ENCODE data around the gene HVCN1. TPM values are rescaled to one million over a fixed set of nuclear protein-coding genes. Genes with fewer than 3 reads are reported as not detected.

Gene HVCN1
- total RNA-seq, 4 donors from 2014 or later, result 9.6 to 16.5 (median 13.7) TPM

DNA sequence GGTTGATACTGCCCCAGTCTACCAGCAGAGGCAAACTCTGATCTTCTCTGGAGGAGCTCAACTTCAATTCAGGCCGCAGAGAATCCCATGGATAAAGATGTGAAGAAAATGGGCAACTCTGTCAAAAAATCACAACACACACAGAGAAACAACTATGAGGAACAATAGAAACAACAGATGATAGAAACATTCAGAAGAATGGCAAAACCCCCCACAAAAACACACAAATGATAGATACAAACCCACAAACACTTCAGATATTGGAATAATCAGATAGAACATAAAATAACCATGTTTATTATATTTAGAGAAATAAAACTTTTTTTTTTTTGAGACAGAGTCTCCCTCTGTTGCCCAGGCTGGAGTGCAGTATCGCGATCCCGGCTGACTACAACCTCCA lies 20.0 kb upstream of the HVCN1 start:
- TF ChIP-seq, protein P1, sequence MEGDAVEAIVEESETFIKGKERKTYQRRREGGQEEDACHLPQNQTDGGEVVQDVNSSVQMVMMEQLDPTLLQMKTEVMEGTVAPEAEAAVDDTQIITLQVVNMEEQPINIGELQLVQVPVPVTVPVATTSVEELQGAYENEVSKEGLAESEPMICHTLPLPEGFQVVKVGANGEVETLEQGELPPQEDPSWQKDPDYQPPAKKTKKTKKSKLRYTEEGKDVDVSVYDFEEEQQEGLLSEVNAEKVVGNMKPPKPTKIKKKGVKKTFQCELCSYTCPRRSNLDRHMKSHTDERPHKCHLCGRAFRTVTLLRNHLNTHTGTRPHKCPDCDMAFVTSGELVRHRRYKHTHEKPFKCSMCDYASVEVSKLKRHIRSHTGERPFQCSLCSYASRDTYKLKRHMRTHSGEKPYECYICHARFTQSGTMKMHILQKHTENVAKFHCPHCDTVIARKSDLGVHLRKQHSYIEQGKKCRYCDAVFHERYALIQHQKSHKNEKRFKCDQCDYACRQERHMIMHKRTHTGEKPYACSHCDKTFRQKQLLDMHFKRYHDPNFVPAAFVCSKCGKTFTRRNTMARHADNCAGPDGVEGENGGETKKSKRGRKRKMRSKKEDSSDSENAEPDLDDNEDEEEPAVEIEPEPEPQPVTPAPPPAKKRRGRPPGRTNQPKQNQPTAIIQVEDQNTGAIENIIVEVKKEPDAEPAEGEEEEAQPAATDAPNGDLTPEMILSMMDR (IDR thresholded peaks at IDR 0.05; ENCODE audit: low read depth), result no peak

GRCh38 chr12:110705309-110705708 lies 16.4 kb upstream of the HVCN1 start:
- TF ChIP-seq, protein P1 (IDR thresholded peaks at IDR 0.05; ENCODE audit: low read depth), result no peak

GRCh38 chr12:110704750-110705149 lies 15.8 kb upstream of the HVCN1 start:
- TF ChIP-seq, protein P1 (IDR thresholded peaks at IDR 0.05; ENCODE audit: low read depth), result no peak

GRCh38 chr12:110704231-110704630 lies 15.3 kb upstream of the HVCN1 start:
- TF ChIP-seq, protein P1 (IDR thresholded peaks at IDR 0.05; ENCODE audit: low read depth), result no peak

- TF ChIP-seq, protein P1 (IDR thresholded peaks at IDR 0.05; ENCODE audit: low read depth), result no peak
Observed at GRCh38 chr12:110702081-110702480, 13.2 kb upstream of the HVCN1 start.

GRCh38 chr12:110699591-110700445 lies 10.9 kb upstream of the HVCN1 start:
- TF ChIP-seq, protein P1 (IDR thresholded peaks at IDR 0.05; ENCODE audit: low read depth), result no peak

- TF ChIP-seq, protein P1 (IDR thresholded peaks at IDR 0.05; ENCODE audit: low read depth), result no peak
Observed at GRCh38 chr12:110698171-110698902, 9.4 kb upstream of the HVCN1 start.

All from subcutaneous adipose tissue (tissue), 4 donors.